ENCODE results near the gene MYH13.

Gene MYH13

GRCh38 chr17:10297691-10298090 is 75.1 kb downstream of the MYH13 start:
- no peaks in the 10 kb centered on the region for H3K27me3 ChIP-seq (ENCODE audit: insufficient read depth, poor library complexity, severe bottlenecking)
- no peak overlapping the region for H3K27ac ChIP-seq (replicated peaks)
- TF ChIP-seq SPI1 (IDR thresholded peaks at IDR 0.05; ENCODE audit: borderline replicate concordance, low read depth) (no peak), GABPA (IDR thresholded peaks at IDR 0.05; ENCODE audit: low read depth) (no peak), REST (IDR thresholded peaks at IDR 0.05; ENCODE audit: insufficient replicate concordance, low read depth) (no peak), POLR2AphosphoS5 (IDR thresholded peaks at IDR 0.05; ENCODE audit: low read depth) (no peak), CTCF (IDR thresholded peaks at IDR 0.05; ENCODE audit: insufficient read depth, low read length) (no peak)
- H3K4me3 ChIP-seq (replicated peaks; ENCODE audit: insufficient read depth, low read length): no peak overlapping the region
- no peak for DNase-seq (ENCODE audit: low read depth in 1 of 2, low spot score in 1 of 2)

GRCh38 chr17:10295728-10296343 is 77.0 kb downstream of the MYH13 start:
- no peak overlapping the region for H3K4me3 ChIP-seq (replicated peaks; ENCODE audit: insufficient read depth, low read length)
- TF ChIP-seq CTCF (IDR thresholded peaks at IDR 0.05; ENCODE audit: insufficient read depth, low read length) (peak; percentile 31), REST (IDR thresholded peaks at IDR 0.05; ENCODE audit: insufficient replicate concordance, low read depth) (no peak), GABPA (IDR thresholded peaks at IDR 0.05; ENCODE audit: low read depth) (no peak)
- H3K27me3 ChIP-seq (ENCODE audit: insufficient read depth, poor library complexity, severe bottlenecking): no peaks in the 10 kb centered on the region
- no peak overlapping the region for H3K27ac ChIP-seq (replicated peaks)
- DNase-seq (ENCODE audit: low read depth in 1 of 2, low spot score in 1 of 2): peak in 1 of 2 experiments; percentile 34

GRCh38 chr17:10294180-10294579 is 78.6 kb downstream of the MYH13 start:
- DNase-seq (ENCODE audit: low read depth in 1 of 2, low spot score in 1 of 2): no peak
- Histone ChIP-seq H3K4me3 (replicated peaks; ENCODE audit: insufficient read depth, low read length) (no peak overlapping the region), H3K27ac (replicated peaks) (no peak overlapping the region), H3K27me3 (ENCODE audit: insufficient read depth, poor library complexity, severe bottlenecking) (no peaks in the 10 kb centered on the region)
- TF ChIP-seq POLR2AphosphoS5 (IDR thresholded peaks at IDR 0.05; ENCODE audit: low read depth): no peak
- TF ChIP-seq SPI1 (IDR thresholded peaks at IDR 0.05; ENCODE audit: borderline replicate concordance, low read depth): no peak
- no peak for TF ChIP-seq CTCF (IDR thresholded peaks at IDR 0.05; ENCODE audit: insufficient read depth, low read length)

Measured in HL-60 (cell line).